ENCODE results near the gene TECTA.

Gene TECTA

DNA sequence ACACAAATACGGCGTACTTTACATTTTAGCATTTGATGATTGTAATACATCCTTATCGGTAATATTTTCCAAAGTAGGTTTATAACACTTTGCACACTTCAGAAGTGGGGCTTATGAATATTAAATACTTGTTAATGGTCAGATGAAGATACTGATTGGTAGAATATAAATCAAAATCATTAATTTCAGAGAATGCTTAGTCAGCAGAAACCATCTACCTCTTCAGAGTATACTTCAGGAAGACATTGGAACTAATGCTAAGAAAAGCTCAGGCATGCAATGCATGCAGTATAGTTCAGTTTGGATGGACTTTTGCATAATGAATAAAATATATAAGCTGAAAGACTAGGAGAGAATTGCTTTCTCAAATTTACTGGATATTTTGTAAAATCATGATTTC is 19.7 kb upstream of the TECTA start:
- peaks cover 15% of the 10 kb centered on the region for H3K4me1 Mint-ChIP-seq (ENCODE audit: low read depth)
- peaks cover 14% of the 10 kb centered on the region for H3K36me3 Mint-ChIP-seq
- no peaks in the 10 kb centered on the region for H3K27me3 Mint-ChIP-seq

GRCh38 chr11:121082219-121082618 is 18.8 kb upstream of the TECTA start:
- Mint-ChIP-seq H3K4me3 (no peak overlapping the region), H3K27ac (no peak overlapping the region), H3K9me3 (ENCODE audit: low read depth) (no peaks in the 10 kb centered on the region), H3K27me3 (no peaks in the 10 kb centered on the region), H3K36me3 (peaks cover 18% of the 10 kb centered on the region), H3K4me1 (ENCODE audit: low read depth) (peaks cover 15% of the 10 kb centered on the region)

More for the DNA sequence above, 19.7 kb upstream of the TECTA start:
- Mint-ChIP-seq H3K27ac (no peak overlapping the region), H3K9me3 (ENCODE audit: low read depth) (no peaks in the 10 kb centered on the region), H3K4me3 (no peak overlapping the region)

DNA sequence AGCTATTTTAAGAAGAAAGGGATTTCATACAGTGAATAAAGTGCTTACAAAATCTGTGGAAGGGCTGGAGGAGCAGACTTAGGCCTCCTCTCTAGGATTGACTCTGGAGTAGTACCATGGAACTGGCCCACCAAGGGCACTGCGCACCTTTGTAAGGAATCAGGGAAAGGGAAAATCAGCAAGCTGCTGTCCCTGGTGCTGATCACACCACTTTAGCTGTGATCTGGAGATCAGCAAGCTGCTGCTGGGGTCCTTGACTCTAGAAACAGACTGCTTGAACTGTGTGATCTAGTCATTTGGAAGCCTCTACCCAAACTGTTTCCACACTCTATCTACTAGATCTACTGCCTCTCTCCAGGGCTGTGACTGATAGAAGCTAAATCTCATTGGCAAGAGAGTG is 18.4 kb upstream of the TECTA start:
- no peak overlapping the region for H3K27ac Mint-ChIP-seq
- peaks cover 15% of the 10 kb centered on the region for H3K4me1 Mint-ChIP-seq (ENCODE audit: low read depth)
- H3K36me3 Mint-ChIP-seq = peaks cover 21% of the 10 kb centered on the region
- H3K4me3 Mint-ChIP-seq = no peak overlapping the region
- H3K27me3 Mint-ChIP-seq = no peaks in the 10 kb centered on the region
- no peaks in the 10 kb centered on the region for H3K9me3 Mint-ChIP-seq (ENCODE audit: low read depth)

DNA sequence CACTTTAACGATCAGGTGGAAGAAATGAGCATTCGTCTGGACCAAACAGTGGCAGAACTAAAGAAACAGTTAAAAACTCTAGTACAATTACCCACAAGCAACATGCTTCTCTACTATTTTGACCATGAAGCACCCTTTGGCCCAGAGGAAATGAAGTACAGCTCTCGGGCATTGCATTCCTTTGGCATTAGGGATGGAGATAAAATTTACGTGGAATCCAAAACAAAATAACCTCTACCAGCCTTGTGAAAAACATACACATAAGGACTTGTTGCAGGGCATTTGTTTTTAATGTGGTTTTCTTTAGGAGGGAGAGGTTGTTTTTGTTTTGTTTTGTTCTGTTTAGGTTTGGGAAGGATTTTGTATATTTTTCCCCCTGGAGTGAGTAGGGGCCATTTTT is 14.2 kb upstream of the TECTA start:
- Mint-ChIP-seq H3K4me3 (no peak overlapping the region), H3K36me3 (peaks cover 23% of the 10 kb centered on the region), H3K4me1 (ENCODE audit: low read depth) (no peaks in the 10 kb centered on the region), H3K9me3 (ENCODE audit: low read depth) (no peaks in the 10 kb centered on the region), H3K27ac (no peak overlapping the region), H3K27me3 (no peaks in the 10 kb centered on the region)

- Mint-ChIP-seq H3K4me1 (ENCODE audit: low read depth) (no peaks in the 10 kb centered on the region), H3K27me3 (no peaks in the 10 kb centered on the region), H3K27ac (no peak overlapping the region)
Measured at GRCh38 chr11:121089566-121089965, 11.5 kb upstream of the TECTA start.

GRCh38 chr11:121090145-121090721 is 10.8 kb upstream of the TECTA start:
- Mint-ChIP-seq H3K27ac (no peak overlapping the region), H3K4me1 (ENCODE audit: low read depth) (no peaks in the 10 kb centered on the region), H3K36me3 (peaks cover 23% of the 10 kb centered on the region), H3K9me3 (ENCODE audit: low read depth) (no peaks in the 10 kb centered on the region), H3K27me3 (no peaks in the 10 kb centered on the region), H3K4me3 (no peak overlapping the region)

More at GRCh38 chr11:121089566-121089965, 11.5 kb upstream of the TECTA start:
- no peak overlapping the region for H3K4me3 Mint-ChIP-seq
- no peaks in the 10 kb centered on the region for H3K9me3 Mint-ChIP-seq (ENCODE audit: low read depth)
- H3K36me3 Mint-ChIP-seq = peaks cover 23% of the 10 kb centered on the region

DNA sequence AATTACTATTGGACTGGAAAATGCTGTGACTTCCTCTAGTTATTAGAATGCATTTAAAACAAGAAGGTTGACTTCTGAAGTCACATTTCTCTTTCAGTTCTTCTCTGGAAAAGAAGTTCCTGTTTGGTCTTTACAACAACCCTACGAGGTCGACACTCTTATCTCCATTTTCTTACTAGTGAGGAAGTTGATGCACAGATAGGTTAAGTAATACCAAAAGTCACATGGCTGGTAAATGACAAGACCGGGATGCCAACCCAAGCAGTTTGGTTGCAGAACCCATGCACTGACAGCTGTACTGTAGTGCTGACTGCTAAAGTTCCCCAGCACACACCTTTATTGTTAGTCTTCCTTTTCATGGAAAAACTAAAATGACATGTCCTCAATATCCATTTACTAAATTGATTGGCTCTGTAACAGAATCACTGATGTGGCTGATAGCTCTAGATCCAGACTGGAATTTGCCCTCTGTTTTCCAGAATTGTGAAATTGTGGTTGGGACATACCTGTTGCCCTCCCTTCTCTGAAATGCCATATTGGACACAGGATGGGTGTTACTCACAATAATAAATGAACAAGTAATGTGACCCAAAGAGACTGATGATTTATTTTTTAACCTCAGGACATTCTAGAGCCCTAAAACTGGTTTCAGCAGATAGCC is 9.4 kb upstream of the TECTA start:
- H3K27me3 Mint-ChIP-seq = no peaks in the 10 kb centered on the region
- H3K9me3 Mint-ChIP-seq (ENCODE audit: low read depth) = no peaks in the 10 kb centered on the region

DNA sequence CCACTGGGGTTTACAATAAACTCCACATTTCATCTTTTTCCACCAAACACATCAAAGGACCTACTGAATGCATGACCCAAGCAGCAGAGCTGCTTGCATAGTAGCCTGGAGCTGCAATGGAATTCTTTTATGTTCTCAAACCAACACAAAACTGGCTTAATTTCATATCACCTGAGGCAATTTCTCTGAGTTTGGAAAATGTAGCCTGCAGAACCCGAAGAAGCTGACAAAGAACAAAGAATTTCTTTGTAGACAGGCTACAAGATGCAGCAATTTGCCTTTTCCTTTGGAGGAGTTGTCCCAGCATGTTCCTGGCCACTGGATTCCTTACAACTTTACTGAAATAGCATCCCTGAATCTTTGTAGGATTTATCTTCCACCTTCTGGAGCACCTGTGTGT is 5.5 kb upstream of the TECTA start:
- H3K4me1 Mint-ChIP-seq (ENCODE audit: low read depth) = no peaks in the 10 kb centered on the region
- H3K9me3 Mint-ChIP-seq (ENCODE audit: low read depth) = no peaks in the 10 kb centered on the region
- H3K36me3 Mint-ChIP-seq = no peaks in the 10 kb centered on the region
- no peak overlapping the region for H3K27ac Mint-ChIP-seq
- H3K4me3 Mint-ChIP-seq = no peak overlapping the region
- no peaks in the 10 kb centered on the region for H3K27me3 Mint-ChIP-seq

More for the DNA sequence above, 9.4 kb upstream of the TECTA start:
- H3K27ac Mint-ChIP-seq = no peak overlapping the region
- no peak overlapping the region for H3K4me3 Mint-ChIP-seq
- H3K36me3 Mint-ChIP-seq = peaks cover 11% of the 10 kb centered on the region
- no peaks in the 10 kb centered on the region for H3K4me1 Mint-ChIP-seq (ENCODE audit: low read depth)

DNA sequence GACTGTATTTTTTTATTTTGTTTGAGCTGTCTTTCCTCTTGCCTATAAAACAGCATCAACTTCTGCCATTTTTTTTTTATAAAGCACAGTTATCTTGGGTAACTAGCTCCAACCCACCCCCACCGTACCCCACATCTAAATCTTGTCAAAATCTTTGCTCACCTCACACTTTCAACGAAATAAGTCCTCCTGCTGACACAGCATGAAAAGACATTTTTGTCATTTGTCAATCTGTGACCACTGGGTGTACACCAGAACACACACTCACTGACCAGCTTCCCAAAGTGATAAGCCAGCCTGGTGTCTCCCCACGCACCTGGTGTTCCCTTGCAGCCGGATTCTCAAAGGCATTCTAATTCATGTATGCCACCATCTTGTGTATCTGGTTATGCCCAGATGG is 1.7 kb upstream of the TECTA start:
- Mint-ChIP-seq H3K4me3 (no peak overlapping the region), H3K4me1 (ENCODE audit: low read depth) (no peaks in the 10 kb centered on the region), H3K36me3 (no peaks in the 10 kb centered on the region), H3K27ac (no peak overlapping the region), H3K27me3 (no peaks in the 10 kb centered on the region), H3K9me3 (ENCODE audit: low read depth) (no peaks in the 10 kb centered on the region)

- no peaks in the 10 kb centered on the region for H3K27me3 Mint-ChIP-seq
- no peaks in the 10 kb centered on the region for H3K36me3 Mint-ChIP-seq
- no peaks in the 10 kb centered on the region for H3K9me3 Mint-ChIP-seq (ENCODE audit: low read depth)
- no peak overlapping the region for H3K27ac Mint-ChIP-seq
- H3K4me3 Mint-ChIP-seq = no peak overlapping the region
- no peaks in the 10 kb centered on the region for H3K4me1 Mint-ChIP-seq (ENCODE audit: low read depth)
Measured at GRCh38 chr11:121099885-121100284, 1.2 kb upstream of the TECTA start.

GRCh38 chr11:121104312-121104762 is 3.3 kb downstream of the TECTA start:
- Mint-ChIP-seq H3K4me1 (ENCODE audit: low read depth) (no peaks in the 10 kb centered on the region), H3K9me3 (ENCODE audit: low read depth) (no peaks in the 10 kb centered on the region), H3K27ac (no peak overlapping the region), H3K27me3 (no peaks in the 10 kb centered on the region), H3K4me3 (no peak overlapping the region), H3K36me3 (no peaks in the 10 kb centered on the region)

DNA sequence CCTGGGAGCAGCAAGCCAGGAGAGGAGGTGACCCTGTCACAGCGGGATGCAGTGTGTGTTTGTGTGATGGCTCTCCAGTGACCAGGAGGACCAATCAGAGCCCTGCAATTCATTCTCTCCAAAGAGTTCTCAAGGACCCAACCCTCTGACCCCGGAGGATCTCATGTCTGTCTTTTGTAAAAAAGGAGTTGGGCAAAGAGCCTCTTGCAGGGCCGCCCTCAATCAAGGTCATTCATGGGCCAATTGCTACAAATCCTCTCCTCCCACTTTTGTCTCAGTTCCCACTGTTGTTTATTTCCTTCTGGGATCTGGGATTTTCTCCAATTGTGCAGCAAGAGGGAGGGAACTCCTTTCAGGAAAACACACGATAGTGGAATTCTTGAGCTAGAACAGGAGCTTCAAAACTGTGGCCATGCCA is 4.0 kb downstream of the TECTA start:
- Mint-ChIP-seq H3K4me3 (no peak overlapping the region), H3K27me3 (no peaks in the 10 kb centered on the region), H3K36me3 (no peaks in the 10 kb centered on the region), H3K27ac (no peak overlapping the region), H3K9me3 (ENCODE audit: low read depth) (no peaks in the 10 kb centered on the region), H3K4me1 (ENCODE audit: low read depth) (no peaks in the 10 kb centered on the region)

- no peaks in the 10 kb centered on the region for H3K4me1 Mint-ChIP-seq (ENCODE audit: low read depth)
- H3K36me3 Mint-ChIP-seq = no peaks in the 10 kb centered on the region
- H3K27me3 Mint-ChIP-seq = no peaks in the 10 kb centered on the region
- H3K27ac Mint-ChIP-seq = no peak overlapping the region
- H3K4me3 Mint-ChIP-seq = no peak overlapping the region
- H3K9me3 Mint-ChIP-seq (ENCODE audit: low read depth) = no peaks in the 10 kb centered on the region
Measured at GRCh38 chr11:121105481-121106195, 4.6 kb downstream of the TECTA start.

DNA sequence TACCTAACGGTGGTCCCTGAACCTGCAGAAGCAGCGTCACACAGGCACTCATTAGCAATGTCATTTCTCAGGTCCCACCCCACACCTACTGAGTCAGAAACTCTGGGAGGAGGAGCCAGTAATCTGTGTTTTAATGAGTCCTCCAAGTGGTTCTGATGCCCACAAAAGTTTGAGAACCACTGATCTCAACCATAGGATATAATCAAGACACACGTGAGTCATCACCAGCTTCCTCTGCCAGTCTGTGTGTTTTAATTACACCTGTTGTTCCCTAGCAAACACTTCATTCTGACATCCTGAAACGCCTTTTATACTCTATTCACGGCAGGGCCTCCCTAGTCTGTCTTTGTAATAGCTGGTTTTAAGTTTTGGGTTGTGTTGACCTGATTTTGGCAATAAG is 5.8 kb downstream of the TECTA start:
- Mint-ChIP-seq H3K4me1 (ENCODE audit: low read depth) (no peaks in the 10 kb centered on the region), H3K9me3 (ENCODE audit: low read depth) (no peaks in the 10 kb centered on the region), H3K27ac (no peak overlapping the region), H3K36me3 (no peaks in the 10 kb centered on the region), H3K27me3 (no peaks in the 10 kb centered on the region), H3K4me3 (no peak overlapping the region)

DNA sequence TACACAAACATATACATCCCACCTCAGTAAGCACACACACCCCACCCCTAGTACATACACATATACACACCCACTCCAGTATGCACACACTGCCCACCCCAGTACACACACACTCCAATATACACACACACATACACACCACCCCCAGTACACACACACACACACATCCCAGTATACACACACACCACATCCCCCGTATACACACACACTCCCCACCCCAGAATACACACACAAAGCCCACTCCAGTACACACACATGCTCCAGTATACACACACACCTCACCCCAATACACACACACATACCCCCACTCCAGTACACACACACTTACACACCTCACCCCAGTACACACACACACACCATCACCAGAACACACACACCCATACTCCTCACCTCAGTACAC is 7.4 kb downstream of the TECTA start:
- H3K27ac Mint-ChIP-seq = no peak overlapping the region
- H3K4me1 Mint-ChIP-seq (ENCODE audit: low read depth) = peaks cover 4% of the 10 kb centered on the region
- H3K27me3 Mint-ChIP-seq = peaks cover 1% of the 10 kb centered on the region
- H3K9me3 Mint-ChIP-seq (ENCODE audit: low read depth) = no peaks in the 10 kb centered on the region
- H3K4me3 Mint-ChIP-seq = no peak overlapping the region
- no peaks in the 10 kb centered on the region for H3K36me3 Mint-ChIP-seq

Measured in activated naive CD8-positive, alpha-beta T cell (primary cell).